Calu3 (cell line): ENCODE results near the gene SH3PXD2A. TPM values are rescaled to one million over a fixed set of nuclear protein-coding genes. Genes with fewer than 3 reads are reported as not detected.
A peak's percentile ranks its signal among the peaks of the same experiment; 100 is the strongest.

Experiments
- BruUV-seq: library from RNA; stranded (reverse); fragments of 400-500 nt; replicated peaks from 2 replicates; lab custom pipeline; 2021; lab: Mats Ljungman, UMichigan
- CTCF ChIA-PET: fragments of 300-600 bp; sonication (Branson Sonifier 250); formaldehyde crosslinking; loops from one replicate; lab custom pipeline; 2022; ENCODE audit warnings: antibody characterized with exemption; lab: Charles Lee
- DNase-seq: peaks from one replicate; pipeline ENCODE4 v3.0.0; 2022
- H3K27ac Mint-ChIP-seq: one replicate; pipeline ENCODE4 v1.8.0; 2022; ENCODE audit warnings: mixed read lengths; ENCODE audit not compliant: unreplicated experiment
- H3K27me3 Mint-ChIP-seq: one replicate; pipeline ENCODE4 v1.8.0; 2022; ENCODE audit warnings: mixed read lengths; ENCODE audit not compliant: unreplicated experiment
- H3K36me3 Mint-ChIP-seq: one replicate; pipeline ENCODE4 v1.8.0; 2022; ENCODE audit warnings: mild to moderate bottlenecking, moderate library complexity, mixed read lengths; ENCODE audit not compliant: insufficient read depth, unreplicated experiment
- H3K4me1 Mint-ChIP-seq: one replicate; pipeline ENCODE4 v1.8.0; 2022; ENCODE audit warnings: mild to moderate bottlenecking, low read depth, mixed read lengths; ENCODE audit not compliant: unreplicated experiment
- H3K4me3 Mint-ChIP-seq: one replicate; pipeline ENCODE4 v1.8.0; 2022; ENCODE audit warnings: mild to moderate bottlenecking, low read depth, moderate library complexity, mixed read lengths; ENCODE audit not compliant: unreplicated experiment
- H3K9me3 Mint-ChIP-seq: one replicate; pipeline ENCODE4 v1.8.0; 2022; ENCODE audit warnings: low read depth, mixed read lengths; ENCODE audit not compliant: unreplicated experiment
- CTCF ChIP-seq: fragments of 200-600 bp; IDR thresholded peaks from one replicate; pipeline ENCODE4 v1.8.0; 2022; ENCODE audit warnings: antibody characterized with exemption; ENCODE audit not compliant: unreplicated experiment
- intact Hi-C: fragments of 100-400 bp; cut with micrococcal nuclease; formaldehyde crosslinking; loops from one replicate; pipeline ENCODE4 v1.10.0; 2022; ENCODE audit not compliant: unreplicated experiment
- total RNA-seq: library from RNA; stranded (reverse); gene quantifications from 2 replicates; pipeline ENCODE4 v1.2.3, GENCODE V29; 2022

The SH3PXD2A gene
- total RNA-seq, 1 experiment from 2014 or later: 7.5 TPM

DNA sequence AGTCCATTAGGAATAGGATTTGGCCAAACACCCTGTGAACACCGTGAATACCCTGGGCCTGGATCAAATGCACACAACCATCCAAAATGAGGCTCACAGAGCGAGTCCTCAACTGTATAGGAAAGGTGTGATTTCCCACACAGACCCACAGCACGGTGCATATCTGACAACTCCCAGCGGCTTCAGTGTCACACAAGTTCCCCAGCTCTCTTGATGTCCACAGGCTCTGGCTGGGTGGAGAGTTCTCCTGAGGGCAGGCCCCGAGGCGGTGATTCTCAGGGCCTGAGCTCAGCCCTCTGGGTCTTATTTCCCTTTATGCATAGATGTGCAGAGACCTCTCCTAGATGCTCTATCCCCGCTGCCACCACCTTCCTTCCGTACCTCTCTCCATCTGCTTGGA is 64.1 kb downstream of the SH3PXD2A start:
- Mint-ChIP-seq H3K36me3 (no peaks in the 10 kb centered on the region), H3K4me1 (peaks cover 26% of the 10 kb centered on the region), H3K9me3 (no peaks in the 10 kb centered on the region), H3K27me3 (peaks cover under 1% of the 10 kb centered on the region), H3K4me3 (no peak overlapping the region), H3K27ac (no peak overlapping the region)
- intact Hi-C loops: no loop called here
- CTCF ChIA-PET: no interaction called here
- no peak for TF ChIP-seq CTCF
- no TSS peak for BruUV-seq
- DNase-seq: no peak

DNA sequence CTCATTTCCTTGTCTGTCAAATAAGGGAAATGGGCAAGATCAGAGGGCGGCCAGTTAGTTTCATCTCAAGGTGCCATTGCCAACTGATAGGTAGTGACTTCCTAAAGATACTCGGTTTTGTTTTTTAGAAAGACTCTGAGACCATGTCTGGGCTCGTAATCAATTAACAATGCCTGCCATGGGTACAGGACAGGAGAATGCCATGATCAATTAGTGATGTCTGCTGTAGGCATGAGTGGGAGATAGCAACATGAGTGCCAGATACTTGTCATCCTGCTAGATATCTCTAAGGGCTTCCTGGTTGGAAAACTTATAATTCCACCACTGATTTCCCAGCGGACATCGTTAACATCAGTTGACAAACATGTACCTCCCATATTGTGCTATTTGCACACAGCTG is 64.8 kb downstream of the SH3PXD2A start:
- Mint-ChIP-seq H3K9me3 (no peaks in the 10 kb centered on the region), H3K36me3 (no peaks in the 10 kb centered on the region), H3K4me3 (no peak overlapping the region), H3K4me1 (peaks cover 31% of the 10 kb centered on the region), H3K27me3 (peaks cover 8% of the 10 kb centered on the region), H3K27ac (no peak overlapping the region)
- CTCF ChIA-PET: no interaction called here
- no peak for TF ChIP-seq CTCF
- intact Hi-C loops: no loop called here
- no peak for DNase-seq
- BruUV-seq: no TSS peak

- H3K27me3 Mint-ChIP-seq: peaks cover 15% of the 10 kb centered on the region
- CTCF ChIA-PET: no interaction called here
- no TSS peak for BruUV-seq
- peak; percentile 30 for DNase-seq
- H3K4me3 Mint-ChIP-seq: no peak overlapping the region
- no peaks in the 10 kb centered on the region for H3K36me3 Mint-ChIP-seq
- TF ChIP-seq CTCF: no peak
- no peak overlapping the region for H3K27ac Mint-ChIP-seq
- H3K4me1 Mint-ChIP-seq: peaks cover 39% of the 10 kb centered on the region
- H3K9me3 Mint-ChIP-seq: no peaks in the 10 kb centered on the region
- intact Hi-C loops: no loop called here
These were observed 65.6 kb downstream of the SH3PXD2A start for GRCh38 chr10:103789771-103790201.

DNA sequence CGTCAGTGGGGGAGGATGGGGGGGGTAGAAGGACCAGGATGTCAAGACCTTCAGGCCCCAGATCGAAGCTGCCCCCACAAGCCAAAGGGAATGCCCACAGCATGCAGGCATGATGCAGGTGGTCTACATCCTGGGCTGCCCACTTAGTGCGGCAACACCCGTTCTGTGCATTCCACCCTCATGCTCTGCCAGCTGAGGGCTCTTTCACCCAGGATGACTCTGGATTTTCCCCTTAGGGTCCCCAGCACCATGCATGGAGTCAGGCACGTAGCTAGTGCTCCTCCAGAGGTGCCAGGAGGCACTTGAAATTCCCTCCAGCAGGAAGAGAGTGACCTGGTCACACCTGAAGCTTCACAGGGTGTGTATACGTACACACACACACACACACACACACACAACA is 66.2 kb downstream of the SH3PXD2A start:
- BruUV-seq: no TSS peak
- Mint-ChIP-seq H3K27ac (no peak overlapping the region), H3K27me3 (peaks cover 22% of the 10 kb centered on the region), H3K4me1 (peaks cover 35% of the 10 kb centered on the region), H3K9me3 (no peaks in the 10 kb centered on the region), H3K4me3 (no peak overlapping the region), H3K36me3 (no peaks in the 10 kb centered on the region)
- intact Hi-C loops: no loop called here
- TF ChIP-seq CTCF: no peak
- CTCF ChIA-PET: interaction anchor here (1.7 kb wide), 1 partner anchor 76 kb away, joined by 4 read pairs; no protein-coding TSS in a partner anchor
- no peak for DNase-seq
